Fibroblast of pulmonary artery (primary cell): Measurements from ENCODE around the gene DHRSX.
"Not testable (repeated sequence)": the region's sequence is repeated elsewhere in the genome, so short reads cannot be mapped to it uniquely, and the experiment has no call there.

Experiments
- DNase-seq: peaks from one replicate; pipeline ENCODE4 v3.0.0-alpha.2; 2010; ENCODE audit warnings: low read depth
- H3K4me3 ChIP-seq: replicated peaks from 2 replicates; pipeline ENCODE4 v1.5.1; 2011; ENCODE audit warnings: low read depth, mild to moderate bottlenecking, control low read depth, low read length, moderate library complexity
- TF ChIP-seq, protein P1 (sequence below): IDR thresholded peaks from 2 replicates; pipeline ENCODE4 v1.5.1; 2011; ENCODE audit warnings: mild to moderate bottlenecking, control low read depth, low read length, inconsistent platforms; ENCODE audit errors: missing control alignments

DHRSX gene

GRCh38 chrX:2266445-2267349, 234.1 kb downstream of the DHRSX start:
- H3K4me3 ChIP-seq: no peak overlapping the region
- DNase-seq: no peak
- TF ChIP-seq, protein P1, sequence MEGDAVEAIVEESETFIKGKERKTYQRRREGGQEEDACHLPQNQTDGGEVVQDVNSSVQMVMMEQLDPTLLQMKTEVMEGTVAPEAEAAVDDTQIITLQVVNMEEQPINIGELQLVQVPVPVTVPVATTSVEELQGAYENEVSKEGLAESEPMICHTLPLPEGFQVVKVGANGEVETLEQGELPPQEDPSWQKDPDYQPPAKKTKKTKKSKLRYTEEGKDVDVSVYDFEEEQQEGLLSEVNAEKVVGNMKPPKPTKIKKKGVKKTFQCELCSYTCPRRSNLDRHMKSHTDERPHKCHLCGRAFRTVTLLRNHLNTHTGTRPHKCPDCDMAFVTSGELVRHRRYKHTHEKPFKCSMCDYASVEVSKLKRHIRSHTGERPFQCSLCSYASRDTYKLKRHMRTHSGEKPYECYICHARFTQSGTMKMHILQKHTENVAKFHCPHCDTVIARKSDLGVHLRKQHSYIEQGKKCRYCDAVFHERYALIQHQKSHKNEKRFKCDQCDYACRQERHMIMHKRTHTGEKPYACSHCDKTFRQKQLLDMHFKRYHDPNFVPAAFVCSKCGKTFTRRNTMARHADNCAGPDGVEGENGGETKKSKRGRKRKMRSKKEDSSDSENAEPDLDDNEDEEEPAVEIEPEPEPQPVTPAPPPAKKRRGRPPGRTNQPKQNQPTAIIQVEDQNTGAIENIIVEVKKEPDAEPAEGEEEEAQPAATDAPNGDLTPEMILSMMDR: no peak

GRCh38 chrX:2265658-2266444, 234.9 kb downstream of the DHRSX start:
- DNase-seq: not testable (repeated sequence)

GRCh38 chrX:2264179-2265030, 236.4 kb downstream of the DHRSX start:
- no peak for DNase-seq
- H3K4me3 ChIP-seq: no peak overlapping the region
- TF ChIP-seq, protein P1: no peak

More at GRCh38 chrX:2265658-2266444, 234.9 kb downstream of the DHRSX start:
- not testable (repeated sequence) for H3K4me3 ChIP-seq

DNA sequence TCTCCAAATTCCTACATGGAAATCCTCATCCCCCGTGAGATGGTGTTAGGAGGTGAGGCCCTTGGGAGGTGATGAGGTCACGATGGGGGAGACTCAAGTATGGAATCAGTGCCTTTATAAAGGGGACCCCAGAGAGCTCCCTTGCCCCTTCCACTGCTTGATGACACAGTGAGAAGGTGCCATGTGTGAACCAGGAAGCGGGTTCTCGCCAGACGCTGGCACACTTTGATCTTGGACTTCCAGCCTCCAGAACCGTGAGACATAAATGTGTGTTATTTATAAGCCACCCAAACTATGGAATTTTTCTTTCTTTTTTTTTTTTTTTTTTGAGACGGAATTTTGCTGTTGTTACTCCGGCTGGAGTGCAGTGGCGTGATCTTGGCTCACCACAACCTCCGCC, 237.6 kb downstream of the DHRSX start:
- TF ChIP-seq, protein P1: no peak

GRCh38 chrX:2262668-2263055, 238.1 kb downstream of the DHRSX start:
- H3K4me3 ChIP-seq: no peak overlapping the region
- DNase-seq: no peak
- TF ChIP-seq, protein P1: no peak

More for the DNA sequence above, 237.6 kb downstream of the DHRSX start:
- no peak overlapping the region for H3K4me3 ChIP-seq
- no peak for DNase-seq

DNA sequence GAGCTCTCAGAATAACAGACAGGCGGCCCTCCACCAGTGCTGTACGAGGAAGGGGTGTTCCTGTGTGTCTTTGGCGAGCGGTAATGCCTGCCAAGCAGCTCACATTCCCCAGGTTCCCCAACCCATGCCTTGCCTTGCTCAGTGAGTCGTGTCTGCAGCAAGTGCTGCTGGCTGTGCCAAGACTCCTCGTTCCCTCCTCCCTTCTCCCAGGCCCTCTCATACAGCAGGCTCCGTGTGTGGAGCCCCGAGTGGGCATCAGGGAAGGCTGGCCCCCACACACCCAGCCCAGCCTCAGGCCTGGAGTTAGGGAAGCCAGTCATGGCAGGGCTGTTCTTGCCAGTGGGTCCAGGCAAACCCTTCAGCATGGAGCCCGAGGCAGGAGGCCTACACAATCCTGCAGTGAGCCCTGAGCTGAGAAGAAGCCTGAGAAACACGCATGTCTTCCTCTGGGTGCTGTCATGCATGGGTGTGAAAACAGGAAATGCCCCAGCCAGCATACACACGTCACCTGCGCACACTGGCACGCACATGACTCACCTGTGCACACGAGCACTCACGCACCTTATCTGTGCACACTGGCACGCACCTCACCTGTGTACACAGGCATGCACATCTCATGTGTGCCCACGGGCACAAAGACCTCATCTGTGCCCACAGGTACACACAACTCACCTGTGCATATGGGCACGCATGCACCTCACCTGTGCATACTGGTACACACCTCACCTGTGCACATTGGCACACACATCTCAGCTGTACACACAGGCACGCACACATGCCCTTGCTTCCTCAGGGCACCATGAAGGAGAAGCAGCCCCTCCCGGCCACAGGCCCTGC, 238.7 kb downstream of the DHRSX start:
- no peak overlapping the region for H3K4me3 ChIP-seq
- DNase-seq: no peak
- TF ChIP-seq, protein P1: no peak
